GM20000 (cell line): ENCODE results near the gene RPS15.

Experiments
- DNase-seq: peaks from one replicate; pipeline ENCODE4 v3.0.0; 2012; ENCODE audit warnings: low spot score
- TF ChIP-seq, protein P1 (sequence below): IDR thresholded peaks from 2 replicates; pipeline ENCODE4 v1.5.1; 2012; ENCODE audit warnings: mild to moderate bottlenecking, control low read depth; ENCODE audit errors: extremely low read depth, missing control alignments

RPS15 gene

DNA sequence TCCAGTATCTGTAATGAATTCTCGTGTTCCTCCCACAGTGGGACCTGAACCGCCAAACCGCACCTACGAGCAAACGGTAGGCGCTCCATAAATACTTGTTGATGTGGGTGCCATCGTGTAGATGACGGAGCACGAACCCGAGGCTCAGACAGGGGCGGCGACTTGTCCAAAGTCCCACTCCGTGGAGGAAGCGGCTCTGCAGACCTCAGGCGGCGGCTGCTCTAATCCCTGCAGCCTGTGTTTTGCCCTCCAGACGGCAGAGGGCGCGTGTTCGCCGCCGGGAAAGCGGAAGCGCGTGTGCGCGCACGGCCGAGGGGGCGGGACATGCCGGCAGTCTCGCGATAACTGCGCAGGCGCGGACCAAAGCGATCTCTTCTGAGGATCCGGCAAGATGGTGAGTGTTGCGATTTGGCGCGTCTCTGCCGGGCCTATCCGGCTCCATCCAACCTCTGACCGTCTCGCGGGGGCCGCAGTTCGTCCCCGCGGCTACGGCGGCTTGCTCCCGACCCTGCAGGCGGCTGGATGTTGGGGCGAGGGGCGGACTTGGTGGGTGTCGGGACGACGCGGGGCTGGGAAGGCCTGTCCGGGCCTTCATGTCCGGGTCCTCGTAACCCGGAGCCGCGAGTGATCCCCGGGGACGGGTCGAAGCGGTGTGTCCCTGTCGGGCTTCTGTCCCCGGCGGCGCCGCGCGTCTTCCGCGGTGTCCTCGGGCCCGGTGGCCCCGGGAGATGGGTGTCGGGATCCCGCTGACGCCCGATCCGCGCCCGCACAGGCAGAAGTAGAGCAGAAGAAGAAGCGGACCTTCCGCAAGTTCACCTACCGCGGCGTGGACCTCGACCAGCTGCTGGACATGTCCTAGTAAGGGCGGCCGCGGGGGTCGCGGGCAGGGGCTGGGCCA lies at the start of gene RPS15:
Gene RPS15, plus strand, starts transcription at position 362 of the 898 bp plus-strand sequence. Its CDS starts 30 bp downstream, at position 392.
- peak; percentile 99 for DNase-seq
- TF ChIP-seq, protein P1, sequence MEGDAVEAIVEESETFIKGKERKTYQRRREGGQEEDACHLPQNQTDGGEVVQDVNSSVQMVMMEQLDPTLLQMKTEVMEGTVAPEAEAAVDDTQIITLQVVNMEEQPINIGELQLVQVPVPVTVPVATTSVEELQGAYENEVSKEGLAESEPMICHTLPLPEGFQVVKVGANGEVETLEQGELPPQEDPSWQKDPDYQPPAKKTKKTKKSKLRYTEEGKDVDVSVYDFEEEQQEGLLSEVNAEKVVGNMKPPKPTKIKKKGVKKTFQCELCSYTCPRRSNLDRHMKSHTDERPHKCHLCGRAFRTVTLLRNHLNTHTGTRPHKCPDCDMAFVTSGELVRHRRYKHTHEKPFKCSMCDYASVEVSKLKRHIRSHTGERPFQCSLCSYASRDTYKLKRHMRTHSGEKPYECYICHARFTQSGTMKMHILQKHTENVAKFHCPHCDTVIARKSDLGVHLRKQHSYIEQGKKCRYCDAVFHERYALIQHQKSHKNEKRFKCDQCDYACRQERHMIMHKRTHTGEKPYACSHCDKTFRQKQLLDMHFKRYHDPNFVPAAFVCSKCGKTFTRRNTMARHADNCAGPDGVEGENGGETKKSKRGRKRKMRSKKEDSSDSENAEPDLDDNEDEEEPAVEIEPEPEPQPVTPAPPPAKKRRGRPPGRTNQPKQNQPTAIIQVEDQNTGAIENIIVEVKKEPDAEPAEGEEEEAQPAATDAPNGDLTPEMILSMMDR: peak; percentile 97

DNA sequence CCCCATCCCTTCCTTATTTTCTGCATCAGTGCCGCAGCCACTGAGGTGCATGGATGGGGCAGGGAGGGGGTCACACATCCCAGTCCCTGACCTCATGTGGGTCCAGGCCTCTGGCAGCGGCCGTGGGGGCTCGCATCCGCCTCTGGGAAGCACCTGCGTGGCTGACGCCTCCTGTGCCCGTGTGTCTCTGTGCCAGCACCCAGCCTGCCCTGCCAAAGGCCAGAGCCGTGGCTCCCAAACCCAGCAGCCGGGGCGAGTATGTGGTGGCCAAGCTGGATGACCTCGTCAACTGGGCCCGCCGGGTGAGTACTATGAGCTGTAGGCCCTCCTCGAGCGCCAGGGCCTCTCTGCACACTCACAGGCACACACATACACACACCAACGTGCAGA lies 49.6 kb upstream of the RPS15 start:
- no peak for DNase-seq
- TF ChIP-seq, protein P1: no peak

DNA sequence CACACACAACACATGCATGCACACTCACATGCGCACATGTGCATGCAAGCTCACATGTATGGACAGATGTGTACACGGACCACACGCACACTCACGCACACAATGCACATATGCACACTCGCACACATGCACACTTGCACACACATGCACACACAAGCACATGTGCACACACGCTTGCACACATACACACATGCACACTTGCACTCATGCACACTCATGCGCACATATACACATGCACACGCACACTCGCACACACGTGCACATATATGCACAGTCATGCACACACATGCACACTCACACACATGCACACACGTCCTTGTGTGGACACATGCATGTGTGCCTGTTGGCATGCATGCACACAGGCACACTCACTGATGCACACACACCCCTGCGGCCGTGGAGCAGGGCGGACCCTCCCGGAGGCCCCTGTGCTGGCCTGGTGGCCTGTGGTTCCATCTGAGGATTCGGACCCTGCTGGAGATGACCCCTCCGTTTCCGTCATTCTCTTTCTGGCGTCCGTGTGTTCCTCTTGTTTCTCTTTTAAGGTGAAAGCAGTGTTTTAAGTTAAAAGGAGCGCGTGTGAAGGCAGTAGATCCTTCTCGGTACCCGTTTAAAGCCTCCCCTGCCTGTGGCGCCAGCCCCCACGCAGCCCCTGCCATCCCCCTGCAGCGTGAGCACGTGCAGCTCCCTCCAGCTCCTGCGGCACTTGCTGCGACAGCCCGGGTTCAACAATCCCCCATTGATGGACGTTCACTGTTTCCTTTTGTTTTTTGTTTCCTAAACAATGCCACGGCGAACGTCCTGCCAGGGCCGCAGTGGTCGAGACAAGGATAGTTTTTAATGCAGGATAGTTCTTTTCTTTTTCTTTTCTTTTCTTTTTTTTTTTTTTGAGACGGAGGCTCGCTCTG lies 48.9 kb upstream of the RPS15 start:
- TF ChIP-seq, protein P1: no peak
- no peak for DNase-seq

DNA sequence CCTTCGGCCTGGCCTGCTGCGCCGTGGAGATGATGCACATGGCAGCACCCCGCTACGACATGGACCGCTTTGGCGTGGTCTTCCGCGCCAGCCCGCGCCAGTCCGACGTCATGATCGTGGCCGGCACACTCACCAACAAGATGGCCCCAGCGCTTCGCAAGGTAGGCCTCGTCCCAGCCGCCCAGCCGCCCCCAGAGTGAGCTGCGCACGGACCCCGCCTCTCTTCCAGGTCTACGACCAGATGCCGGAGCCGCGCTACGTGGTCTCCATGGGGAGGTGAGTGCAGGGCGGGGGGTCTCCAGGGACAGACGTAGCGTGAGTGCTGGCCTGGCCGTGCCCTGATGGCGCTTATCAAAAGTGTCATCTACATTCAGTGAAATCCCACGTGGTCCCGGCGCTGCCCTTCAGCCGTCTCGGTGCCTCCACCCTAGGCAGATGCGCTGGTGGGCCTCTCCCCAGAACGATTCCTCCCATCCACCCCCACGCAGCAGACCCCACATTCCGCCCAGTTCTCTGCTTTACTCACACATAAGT lies 47.2 kb upstream of the RPS15 start:
- TF ChIP-seq, protein P1: no peak
- DNase-seq: no peak

DNA sequence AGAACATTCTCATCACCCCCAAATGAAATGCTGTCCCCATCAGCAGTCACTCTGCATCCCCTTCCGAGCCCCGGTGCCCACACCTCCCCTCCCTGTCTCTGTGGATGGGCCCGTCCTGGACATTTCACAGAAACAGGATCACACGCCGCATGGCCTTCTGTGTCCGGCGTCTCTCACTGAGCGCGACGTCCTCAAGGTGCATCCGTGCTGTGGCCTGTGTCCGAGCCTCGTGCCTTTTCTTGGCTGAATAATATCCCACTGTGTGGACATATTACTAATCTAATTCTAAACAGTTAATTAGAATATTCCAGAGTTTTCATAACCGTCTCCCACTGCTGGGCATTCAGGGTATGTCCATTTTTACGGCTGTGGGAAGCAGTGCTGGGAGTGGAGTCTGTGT lies 45.8 kb upstream of the RPS15 start:
- TF ChIP-seq, protein P1: no peak

DNA sequence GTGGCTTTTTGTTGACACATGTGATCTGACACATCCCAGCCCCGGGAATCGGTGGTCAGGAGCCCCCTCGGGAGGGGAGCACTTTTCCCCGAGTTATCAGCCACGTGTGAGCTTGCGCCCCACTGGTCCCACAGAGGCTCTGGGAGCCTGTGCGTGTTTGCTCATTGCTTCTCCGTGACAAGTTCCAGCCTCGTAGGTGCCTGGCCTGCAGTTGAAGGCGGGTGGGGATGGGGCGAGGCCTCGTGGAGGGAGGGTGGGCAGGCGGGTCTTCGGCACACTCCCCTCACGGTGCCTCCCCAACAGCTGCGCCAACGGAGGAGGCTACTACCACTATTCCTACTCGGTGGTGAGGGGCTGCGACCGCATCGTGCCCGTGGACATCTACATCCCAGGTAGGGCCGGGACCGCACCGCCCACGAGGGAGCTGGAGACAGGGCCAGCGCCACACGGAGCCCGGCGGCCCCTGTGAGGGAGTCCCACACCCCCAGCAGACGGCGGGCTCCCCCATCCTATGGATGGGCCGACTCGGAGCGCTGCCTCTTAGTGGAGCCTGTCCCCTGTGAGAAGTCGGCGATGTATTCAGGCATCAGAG lies 45.2 kb upstream of the RPS15 start:
- DNase-seq: no peak
- TF ChIP-seq, protein P1: no peak

More for the DNA sequence above, 45.8 kb upstream of the RPS15 start:
- DNase-seq: no peak
